GM19468 (cell line): ENCODE results near the gene KCNJ11.
"Not testable (repeated sequence)": the region's sequence is repeated elsewhere in the genome, so short reads cannot be mapped to it uniquely, and the experiment has no call there.

ENCODE experiments used
- ATAC-seq: cut with Tn5 transposase; IDR thresholded peaks from one replicate; pipeline ENCODE4 v1.9.1; 2021; ENCODE audit warnings: mild to moderate bottlenecking, moderate library complexity, moderate number of reproducible peaks; ENCODE audit not compliant: unreplicated experiment; ENCODE audit errors: extremely low read depth

Gene KCNJ11

GRCh38 chr11:17388609-17389210 is at the start of gene KCNJ11:
TSS of gene KCNJ11 (minus strand) at chr11:17388659. CDS start at chr11:17388091, 568 bp downstream.
- no peak for ATAC-seq

- ATAC-seq, result no peak
Observed at GRCh38 chr11:17437366-17437765, 48.9 kb upstream of the KCNJ11 start.

- no peak for ATAC-seq
Observed at GRCh38 chr11:17434108-17434507, 45.6 kb upstream of the KCNJ11 start.

- ATAC-seq, result no peak
Observed at GRCh38 chr11:17432002-17432401, 43.5 kb upstream of the KCNJ11 start.

GRCh38 chr11:17431139-17431538 is 42.7 kb upstream of the KCNJ11 start:
- ATAC-seq, result no peak

- no peak for ATAC-seq
Observed at GRCh38 chr11:17430616-17431015, 42.2 kb upstream of the KCNJ11 start.

- no peak for ATAC-seq
Observed at GRCh38 chr11:17428925-17429324, 40.5 kb upstream of the KCNJ11 start.

GRCh38 chr11:17428261-17428660 is 39.8 kb upstream of the KCNJ11 start:
- ATAC-seq, result no peak

- not testable (repeated sequence) for ATAC-seq
Observed at GRCh38 chr11:17426233-17426632, 37.8 kb upstream of the KCNJ11 start.

- ATAC-seq, result no peak
Observed at GRCh38 chr11:17423533-17424310, 35.3 kb upstream of the KCNJ11 start.

GRCh38 chr11:17421781-17422180 is 33.3 kb upstream of the KCNJ11 start:
- ATAC-seq, result no peak

GRCh38 chr11:17418444-17419081 is 30.1 kb upstream of the KCNJ11 start:
- ATAC-seq, result no peak

GRCh38 chr11:17416492-17416891 is 28.0 kb upstream of the KCNJ11 start:
- no peak for ATAC-seq

GRCh38 chr11:17415523-17416104 is 27.2 kb upstream of the KCNJ11 start:
- no peak for ATAC-seq

- ATAC-seq, result no peak
Observed at GRCh38 chr11:17414992-17415391, 26.5 kb upstream of the KCNJ11 start.

- no peak for ATAC-seq
Observed at GRCh38 chr11:17414317-17414737, 25.9 kb upstream of the KCNJ11 start.

- no peak for ATAC-seq
Observed at GRCh38 chr11:17413414-17414316, 25.2 kb upstream of the KCNJ11 start.

- ATAC-seq, result no peak
Observed at GRCh38 chr11:17412488-17413180, 24.2 kb upstream of the KCNJ11 start.

- ATAC-seq, result no peak
Observed at GRCh38 chr11:17411418-17411817, 23.0 kb upstream of the KCNJ11 start.
